ENCODE measurements around the gene ZNF836. TPM values are rescaled to one million over a fixed set of nuclear protein-coding genes. Genes with fewer than 3 reads are reported as not detected.

ZNF836 gene
- total and polyA plus RNA-seq, 9 of the 15 experiments (the other 6 are each of a cell fraction or from before 2014, with no cell fraction given), result 0.24 to 0.69 (median 0.64) TPM; not detected in 2

- TF ChIP-seq ZNF140 (CRISPR knock-in tag; IDR thresholded peaks at IDR 0.05) (no peak), FOXA3 (CRISPR knock-in tag; conservative IDR thresholded peaks at IDR 0.05 in 1 of 2, IDR thresholded peaks at IDR 0.05 in 1 of 2) (no peak), ZNF239 (CRISPR knock-in tag; IDR thresholded peaks at IDR 0.05) (no peak), FOXP1 (CRISPR knock-in tag; IDR thresholded peaks at IDR 0.05) (no peak), MTA3 (IDR thresholded peaks at IDR 0.05; ENCODE audit: borderline replicate concordance) (no peak), MCM5 (IDR thresholded peaks at IDR 0.05; ENCODE audit: low read depth) (no peak), MXI1 (IDR thresholded peaks at IDR 0.05; ENCODE audit: low read depth, low read length) (peak; percentile 77; the same call in 1 of the 2 replicates), ATF6 (CRISPR knock-in tag; IDR thresholded peaks at IDR 0.05) (no peak), TBL1XR1 (IDR thresholded peaks at IDR 0.05; ENCODE audit: low read length in 2 of 2) (no peak), USF2 (CRISPR knock-in tag; IDR thresholded peaks at IDR 0.05) (peak; percentile 68), ZBTB1 (CRISPR knock-in tag; IDR thresholded peaks at IDR 0.05; ENCODE audit: borderline replicate concordance, low read depth) (no peak), PTBP1 (IDR thresholded peaks at IDR 0.05; ENCODE audit: low read depth, low read length) (no peak), POU5F1 (IDR thresholded peaks at IDR 0.05; ENCODE audit: borderline replicate concordance, low read depth, low read length, partially characterized antibody) (no peak), ZFP30 (CRISPR knock-in tag; IDR thresholded peaks at IDR 0.05; ENCODE audit: borderline replicate concordance) (no peak), SRSF7 (optimal IDR thresholded peaks at IDR 0.05; ENCODE audit: low read depth, low read length) (no peak), MITF (IDR thresholded peaks at IDR 0.05) (no peak), SMARCB1 (IDR thresholded peaks at IDR 0.05; ENCODE audit: insufficient read length, low read depth) (no peak), CCAR2 (IDR thresholded peaks at IDR 0.05; ENCODE audit: low read depth, low read length) (no peak), TRIM25 (IDR thresholded peaks at IDR 0.05; ENCODE audit: borderline replicate concordance) (no peak), THRB (CRISPR knock-in tag; conservative IDR thresholded peaks at IDR 0.05) (peak; percentile 89), CHD1 (IDR thresholded peaks at IDR 0.05; ENCODE audit: low read length) (no peak)
Observed at GRCh38 chr19:52138278-52138982, 33.0 kb downstream of the ZNF836 start (continued).

All from K562 (cell line).